NCI-H146 treated with DMSO at 0.1 percent for 48 hours (cell line): ENCODE results near the gene SEMA5A.

Experiments used
- DNase-seq: peaks from one replicate; lab custom pipeline; 2025; ENCODE audit not compliant: unreplicated experiment; lab: John Stamatoyannopoulos, UW

SEMA5A gene

GRCh38 chr5:9240431-9240830, 305.4 kb downstream of the SEMA5A start:
- DNase-seq: no peak

- no peak for DNase-seq
Measured at GRCh38 chr5:9239626-9240025, 306.2 kb downstream of the SEMA5A start.

GRCh38 chr5:9239071-9239470, 306.8 kb downstream of the SEMA5A start:
- no peak for DNase-seq

- DNase-seq: no peak
Measured at GRCh38 chr5:9233712-9234111, 312.2 kb downstream of the SEMA5A start.

- no peak for DNase-seq
Measured at GRCh38 chr5:9233035-9233434, 312.8 kb downstream of the SEMA5A start.

GRCh38 chr5:9231842-9232241, 314.0 kb downstream of the SEMA5A start:
- no peak for DNase-seq

GRCh38 chr5:9230355-9230754, 315.5 kb downstream of the SEMA5A start:
- no peak for DNase-seq

GRCh38 chr5:9226016-9226536, 319.8 kb downstream of the SEMA5A start:
- no peak for DNase-seq

- DNase-seq: no peak
Measured at GRCh38 chr5:9222054-9222976, 323.6 kb downstream of the SEMA5A start.

- no peak for DNase-seq
Measured at GRCh38 chr5:9218358-9218757, 327.5 kb downstream of the SEMA5A start.

GRCh38 chr5:9212605-9213004, 333.3 kb downstream of the SEMA5A start:
- DNase-seq: no peak

- DNase-seq: no peak
Measured at GRCh38 chr5:9209846-9210492, 335.9 kb downstream of the SEMA5A start.

- no peak for DNase-seq
Measured at GRCh38 chr5:9207817-9208418, 338.0 kb downstream of the SEMA5A start.

- no peak for DNase-seq
Measured at GRCh38 chr5:9202636-9203035, 343.2 kb downstream of the SEMA5A start.

- DNase-seq: no peak
Measured at GRCh38 chr5:9201761-9202160, 344.1 kb downstream of the SEMA5A start.

- no peak for DNase-seq
Measured at GRCh38 chr5:9201011-9201410, 344.9 kb downstream of the SEMA5A start.

GRCh38 chr5:9198394-9198793, 347.5 kb downstream of the SEMA5A start:
- DNase-seq: no peak

- no peak for DNase-seq
Measured at GRCh38 chr5:9197881-9198260, 348.0 kb downstream of the SEMA5A start.

- DNase-seq: no peak
Measured at GRCh38 chr5:9196403-9197227, 349.3 kb downstream of the SEMA5A start.

GRCh38 chr5:9194509-9194908, 351.4 kb downstream of the SEMA5A start:
- DNase-seq: no peak

GRCh38 chr5:9192266-9192665, 353.6 kb downstream of the SEMA5A start:
- DNase-seq: no peak
